B cell (primary cell): Measurements from ENCODE around the gene ASCC2. TPM values are rescaled to one million over a fixed set of nuclear protein-coding genes. Genes with fewer than 3 reads are reported as not detected.

ENCODE experiments used
- ATAC-seq: fragments of 200-7000 bp; cut with Tn5 transposase; one replicate; pipeline ENCODE4 v1.10.0; 2021; ENCODE audit warnings: low read depth, mild to moderate bottlenecking, moderate number of reproducible peaks, moderate library complexity
- CTCF ChIA-PET: fragments of 350-600 bp; sonication (Branson Sonifier 250); formaldehyde crosslinking; loops from one replicate; lab custom pipeline; 2021; ENCODE audit warnings: antibody characterized with exemption, inconsistent platforms; lab: Charles Lee
- POLR2A ChIA-PET: fragments of 350-600 bp; sonication (Branson Sonifier 250); formaldehyde crosslinking; loops from one replicate; lab custom pipeline; 2021; ENCODE audit warnings: antibody characterized with exemption; lab: Charles Lee
- DNase-seq: peaks from one replicate; pipeline ENCODE4 v3.0.0; 2013
- H2AFZ ChIP-seq: 2 replicates; pipeline ENCODE4 v1.6.1; 2012; ENCODE audit warnings: mild to moderate bottlenecking, low read depth, low read length; ENCODE audit not compliant: insufficient read depth, poor library complexity, severe bottlenecking
- H3K27ac ChIP-seq, 2 donors: 1 replicate in 1 of 2; 2 replicates in 1 of 2; pipeline ENCODE4 v1.5.1; 2012 to 2013; ENCODE audit warnings: low read length in 2 of 2, mild to moderate bottlenecking in 2 of 2, moderate library complexity in 1 of 2
- H3K27me3 ChIP-seq, 4 experiments: fragments of 200-600 bp in 1 of 4; sonication (generic) in 1 of 4; replicated peaks in 1 of 4; 1 replicate in 2 of 4; 2 replicates in 2 of 4; pipeline versions ENCODE4 v1.6.1 to v1.7.0; 2013 to 2016; ENCODE audit warnings: low read length in 3 of 4, mild to moderate bottlenecking in 2 of 4, mixed read lengths in 1 of 4, moderate library complexity in 1 of 4; ENCODE audit not compliant: insufficient read depth in 4 of 4, control insufficient read depth in 3 of 4; ENCODE audit errors: control extremely low read depth in 1 of 4
- H3K36me3 ChIP-seq, 2 experiments: replicated peaks in 1 of 2; 1 replicate in 1 of 2; 2 replicates in 1 of 2; pipeline versions ENCODE4 v1.6.1 to v1.7.1; 2013; ENCODE audit warnings: low read length in 1 of 2; ENCODE audit not compliant: insufficient read depth in 2 of 2, control insufficient read depth in 1 of 2; ENCODE audit errors: control extremely low read depth in 1 of 2, extremely low read depth in 1 of 2
- H3K4me1 ChIP-seq, 2 donors: fragments of 200-600 bp in 1 of 2; sonication (generic) in 1 of 2; 1 replicate in 1 of 2; 2 replicates in 1 of 2; pipeline versions ENCODE4 v1.5.1 to v1.6.1; 2013 to 2017; ENCODE audit warnings: low read length in 2 of 2; ENCODE audit not compliant: control insufficient read depth in 2 of 2, insufficient read depth in 2 of 2
- H3K4me2 ChIP-seq: replicated peaks from 2 replicates; pipeline ENCODE3; 2012; ENCODE audit warnings: mild to moderate bottlenecking, low read depth, low read length; ENCODE audit not compliant: poor library complexity, severe bottlenecking
- H3K4me3 ChIP-seq, 5 experiments: fragments of 200-600 bp in 1 of 5; sonication (generic) in 1 of 5; 1 replicate in 3 of 5; 2 replicates in 2 of 5; pipeline versions ENCODE4 v1.5.1 to v1.7.0; 2011 to 2016; ENCODE audit warnings: low read length in 4 of 5, mild to moderate bottlenecking in 4 of 5, low read depth in 2 of 5, control low read depth in 1 of 5, moderate library complexity in 1 of 5; ENCODE audit not compliant: insufficient read depth in 1 of 5; ENCODE audit errors: control extremely low read depth in 1 of 5, extremely low read depth in 1 of 5
- H3K79me2 ChIP-seq: fragments of 200-600 bp; sonication (generic); one replicate; pipeline ENCODE4 v1.6.0; 2016; ENCODE audit warnings: low read length; ENCODE audit not compliant: control insufficient read depth, insufficient read depth
- H3K9ac ChIP-seq: fragments of 200-600 bp; sonication (generic); 2 replicates; pipeline ENCODE4 v1.6.1; 2017; ENCODE audit warnings: mild to moderate bottlenecking, low read length, moderate library complexity
- H3K9me3 ChIP-seq, 3 donors: one replicate each; pipeline versions ENCODE4 v1.6.1 to v1.7.1; 2013; ENCODE audit warnings: low read length in 2 of 3; ENCODE audit not compliant: control insufficient read depth in 2 of 3, insufficient read depth in 1 of 3; ENCODE audit errors: control extremely low read depth in 1 of 3
- H4K20me1 ChIP-seq: 2 replicates; pipeline ENCODE4 v1.6.0; 2012; ENCODE audit warnings: mild to moderate bottlenecking, low read length; ENCODE audit not compliant: insufficient read depth, control insufficient read depth, poor library complexity, severe bottlenecking
- H3K27ac Mint-ChIP-seq: one replicate; pipeline ENCODE4 v1.8.0; 2021; ENCODE audit warnings: mixed read lengths
- H3K27me3 Mint-ChIP-seq: one replicate; pipeline ENCODE4 v1.8.0; 2021; ENCODE audit warnings: mixed read lengths
- H3K4me1 Mint-ChIP-seq: one replicate; pipeline ENCODE4 v1.8.0; 2021; ENCODE audit warnings: mixed read lengths
- H3K4me3 Mint-ChIP-seq: one replicate; pipeline ENCODE4 v1.8.0; 2021; ENCODE audit warnings: mixed read lengths
- H3K9me3 Mint-ChIP-seq: one replicate; pipeline ENCODE4 v1.8.0; 2022; ENCODE audit warnings: mixed read lengths; ENCODE audit not compliant: insufficient read depth
- CTCF ChIP-seq: fragments of 200-600 bp; IDR thresholded peaks from one replicate; pipeline ENCODE4 v1.8.0; 2022; ENCODE audit warnings: antibody characterized with exemption, mild to moderate bottlenecking
- EZH2 ChIP-seq: IDR thresholded peaks from 2 replicates; pipeline ENCODE4 v1.6.1; 2012; ENCODE audit warnings: borderline replicate concordance, low read depth, mild to moderate bottlenecking, moderate library complexity, low read length; ENCODE audit not compliant: insufficient read depth, poor library complexity, severe bottlenecking
- WGBS: methylation state at CpG from one replicate; pipeline ENCODE4 v1.1.5; 2013; ENCODE audit warnings: missing lambda C conversion rate; ENCODE audit not compliant: insufficient coverage; 5-methylcytosine and 5-hydroxymethylcytosine counted together
- intact Hi-C: fragments of 100-400 bp; cut with micrococcal nuclease; formaldehyde crosslinking; loops from one replicate; pipeline ENCODE4 v1.10.0; 2022
- polyA plus RNA-seq: library from polyadenylated mRNA; depleted of rRNA; stranded (reverse); fragments of >200 nt; gene quantifications from 2 replicates; pipeline ENCODE4 v1.2.3, GENCODE V29; 2012
- total RNA-seq, 2 donors: library from RNA; stranded (reverse); fragments of 120-200 nt in 1 of 2; gene quantifications; 1 replicate in 1 of 2; 2 replicates in 1 of 2; pipeline versions ENCODE4 v1.2.3 to v1.2.4, GENCODE V29; 2013 to 2022

The ASCC2 gene
- total and polyA plus RNA-seq, 2 donors (not counting 1 experiment from before 2014, with no cell fraction given) = 81.1 to 84.0 TPM

- ChIA-PET CTCF (no interaction called here), POLR2A (no interaction called here)
- Histone ChIP-seq H3K79me2 (no peaks in the 10 kb centered on the region), H3K36me3 (peaks cover 0 to 85% of the 10 kb centered on the region in 2 experiments), H3K4me3 (no peak overlapping the region), H3K27ac (no peak overlapping the region), H3K4me1 (no peaks in the 10 kb centered on the region), H3K27me3 (no peaks in the 10 kb centered on the region), H3K9me3 (no peaks in the 10 kb centered on the region), H4K20me1 (no peaks in the 10 kb centered on the region), H3K9ac (no peak overlapping the region), H2AFZ (no peak overlapping the region), H3K4me2 (no peak overlapping the region)
- no peak for TF ChIP-seq EZH2
- TF ChIP-seq CTCF = no peak
- no peaks in the 10 kb centered on the region for H3K4me1 Mint-ChIP-seq
- no peak overlapping the region for H3K27ac Mint-ChIP-seq
- DNase-seq = no peak
- H3K4me3 Mint-ChIP-seq = no peak overlapping the region
- ATAC-seq = no peak
- no peaks in the 10 kb centered on the region for H3K9me3 Mint-ChIP-seq
- intact Hi-C loops = no loop called here
- H3K27me3 Mint-ChIP-seq = no peaks in the 10 kb centered on the region
- 100% methylated on average over 2 of the region's 2 CpGs for WGBS
These were observed 26.7 kb downstream of the ASCC2 start for GRCh38 chr22:29811377-29811776.

- Histone ChIP-seq H4K20me1 (no peaks in the 10 kb centered on the region), H3K9ac (no peak overlapping the region), H3K4me2 (no peak overlapping the region), H3K79me2 (no peaks in the 10 kb centered on the region), H3K9me3 (no peaks in the 10 kb centered on the region), H2AFZ (no peak overlapping the region), H3K27me3 (no peaks in the 10 kb centered on the region), H3K4me1 (no peaks in the 10 kb centered on the region), H3K36me3 (peaks cover 0 to 86% of the 10 kb centered on the region in 2 experiments), H3K27ac (no peak overlapping the region), H3K4me3 (no peak overlapping the region)
- ChIA-PET CTCF (no interaction called here), POLR2A (no interaction called here)
- Mint-ChIP-seq H3K4me1 (no peaks in the 10 kb centered on the region), H3K4me3 (no peak overlapping the region), H3K9me3 (no peaks in the 10 kb centered on the region), H3K27me3 (no peaks in the 10 kb centered on the region), H3K27ac (no peak overlapping the region)
- intact Hi-C loops = no loop called here
- no CpG with 5 or more reads among the region's 2 CpGs for WGBS
- no peak for TF ChIP-seq EZH2
- ATAC-seq (no peak), DNase-seq (no peak)
These were observed 27.9 kb downstream of the ASCC2 start for GRCh38 chr22:29810216-29810615.
